H9 (cell line): ENCODE data around the gene PIBF1. TPM values are rescaled to one million over a fixed set of nuclear protein-coding genes. Genes with fewer than 3 reads are reported as not detected.

Experiments used
- DNase-seq: peaks from one replicate; pipeline ENCODE4 v3.0.0-alpha.2; 2017
- H2AFZ ChIP-seq: one replicate; pipeline ENCODE4 v1.6.1; 2013; ENCODE audit warnings: mild to moderate bottlenecking, low read length, control low read depth, moderate library complexity
- H2AK5ac ChIP-seq: 2 replicates; pipeline ENCODE4 v1.6.1; 2013; ENCODE audit warnings: low read length, control low read depth, mixed read lengths; ENCODE audit not compliant: insufficient read length
- H2BK120ac ChIP-seq: one replicate; pipeline ENCODE4 v1.6.1; 2013; ENCODE audit warnings: low read depth, mild to moderate bottlenecking, low read length, control low read depth, inconsistent platforms; ENCODE audit not compliant: poor library complexity, severe bottlenecking
- H2BK12ac ChIP-seq: 2 replicates; pipeline ENCODE4 v1.6.1; 2013; ENCODE audit warnings: low read length, control low read depth, mixed read lengths, low read depth; ENCODE audit not compliant: insufficient read length
- H2BK15ac ChIP-seq: 2 replicates; pipeline ENCODE4 v1.6.1; 2013; ENCODE audit warnings: low read depth, low read length, control low read depth
- H2BK20ac ChIP-seq: one replicate; pipeline ENCODE4 v1.6.1; 2013; ENCODE audit warnings: low read depth, mild to moderate bottlenecking, low read length, control low read depth, inconsistent platforms; ENCODE audit not compliant: poor library complexity, severe bottlenecking
- H2BK5ac ChIP-seq: 2 replicates; pipeline ENCODE4 v1.6.1; 2013; ENCODE audit warnings: low read length, control low read depth, mixed read lengths; ENCODE audit not compliant: insufficient read length
- H3K14ac ChIP-seq: 2 replicates; pipeline ENCODE4 v1.6.1; 2013; ENCODE audit warnings: low read length, control low read depth; ENCODE audit not compliant: insufficient read depth
- H3K18ac ChIP-seq: 2 replicates; pipeline ENCODE4 v1.6.1; 2013; ENCODE audit warnings: low read depth, mild to moderate bottlenecking, mixed read lengths, low read length, control low read depth; ENCODE audit not compliant: insufficient read length
- H3K23ac ChIP-seq: 2 replicates; pipeline ENCODE4 v1.6.1; 2013; ENCODE audit warnings: low read length, control low read depth, mixed read lengths, low read depth; ENCODE audit not compliant: insufficient read length
- H3K23me2 ChIP-seq: 2 replicates; pipeline ENCODE4 v1.6.1; 2013; ENCODE audit warnings: low read depth, mild to moderate bottlenecking, mixed read lengths, low read length, control low read depth; ENCODE audit not compliant: insufficient read length, poor library complexity, severe bottlenecking
- H3K27ac ChIP-seq: 2 replicates; pipeline ENCODE4 v1.5.1; 2013; ENCODE audit warnings: low read length, control low read depth, mixed read lengths, low read depth; ENCODE audit not compliant: insufficient read length
- H3K27me3 ChIP-seq: 2 replicates; pipeline ENCODE4 v1.6.1; 2013; ENCODE audit warnings: low read length, control low read depth, inconsistent platforms; ENCODE audit not compliant: insufficient read depth
- H3K4ac ChIP-seq: 2 replicates; pipeline ENCODE4 v1.6.1; 2013; ENCODE audit warnings: low read depth, mild to moderate bottlenecking, control low read depth, inconsistent platforms, low read length, moderate library complexity
- H3K4me1 ChIP-seq: 2 replicates; pipeline ENCODE4 v1.6.1; 2013; ENCODE audit warnings: low read length, control low read depth, inconsistent platforms; ENCODE audit not compliant: insufficient read depth
- H3K4me2 ChIP-seq: 2 replicates; pipeline ENCODE4 v1.6.1; 2013; ENCODE audit warnings: low read length, control low read depth, mixed read lengths; ENCODE audit not compliant: insufficient read length, insufficient read depth
- H3K56ac ChIP-seq: 2 replicates; pipeline ENCODE4 v1.6.1; 2013; ENCODE audit warnings: low read depth, mild to moderate bottlenecking, mixed read lengths, low read length, control low read depth; ENCODE audit not compliant: insufficient read length
- H3K79me1 ChIP-seq: 2 replicates; pipeline ENCODE4 v1.6.1; 2013; ENCODE audit warnings: low read depth, mild to moderate bottlenecking, moderate library complexity, low read length, control low read depth, inconsistent platforms; ENCODE audit not compliant: insufficient read depth, poor library complexity, severe bottlenecking
- H3K79me2 ChIP-seq: 2 replicates; pipeline ENCODE4 v1.6.1; 2013; ENCODE audit warnings: low read length, control low read depth, inconsistent platforms; ENCODE audit not compliant: insufficient read depth
- H3K9ac ChIP-seq: 2 replicates; pipeline ENCODE4 v1.6.1; 2013; ENCODE audit warnings: low read length, control low read depth, mixed read lengths; ENCODE audit not compliant: insufficient read length; ENCODE audit errors: extremely low read depth
- H3K9me3 ChIP-seq: one replicate; pipeline ENCODE4 v1.6.1; 2013; ENCODE audit warnings: low read depth, low read length, inconsistent platforms; ENCODE audit not compliant: control insufficient read depth
- H3T11ph ChIP-seq: one replicate; pipeline ENCODE4 v1.6.1; 2013; ENCODE audit warnings: mild to moderate bottlenecking, low read length, control low read depth, inconsistent platforms
- H4K20me1 ChIP-seq: one replicate; pipeline ENCODE4 v1.6.1; 2013; ENCODE audit not compliant: control insufficient read depth, insufficient read length, insufficient read depth
- H4K5ac ChIP-seq: 2 replicates; pipeline ENCODE4 v1.6.1; 2013; ENCODE audit warnings: low read depth, mild to moderate bottlenecking, mixed read lengths, low read length, control low read depth; ENCODE audit not compliant: insufficient read length
- H4K8ac ChIP-seq: replicated peaks from 2 replicates; pipeline ENCODE4 v1.6.1; 2013; ENCODE audit warnings: low read length, control low read depth, mixed read lengths, low read depth; ENCODE audit not compliant: insufficient read length
- H4K91ac ChIP-seq: 2 replicates; pipeline ENCODE4 v1.6.1; 2013; ENCODE audit warnings: low read depth, mild to moderate bottlenecking, moderate library complexity, mixed read lengths, low read length, control low read depth; ENCODE audit not compliant: insufficient read length
- H3K27ac Mint-ChIP-seq, 3 experiments: 2 replicates in 2 of 3; 3 replicates in 1 of 3; pipeline ENCODE4 v1.8.0; 2020 to 2021; ENCODE audit warnings: mixed read lengths in 3 of 3, mild to moderate bottlenecking in 1 of 3, moderate library complexity in 1 of 3
- H3K27me3 Mint-ChIP-seq: 2 replicates; pipeline ENCODE4 v1.8.0; 2021; ENCODE audit warnings: low read depth, mild to moderate bottlenecking, moderate library complexity, mixed read lengths
- H3K36me3 Mint-ChIP-seq, 3 experiments: 2 replicates in 2 of 3; 3 replicates in 1 of 3; pipeline ENCODE4 v1.8.0; 2020 to 2021; ENCODE audit warnings: low read depth in 3 of 3, mixed read lengths in 3 of 3; ENCODE audit not compliant: insufficient read depth in 1 of 3
- H3K4me1 Mint-ChIP-seq, 2 experiments: 2 replicates each; pipeline ENCODE4 v1.8.0; 2020; ENCODE audit warnings: mixed read lengths in 2 of 2
- H3K4me3 Mint-ChIP-seq, 2 experiments: 2 replicates in 1 of 2; 3 replicates in 1 of 2; pipeline ENCODE4 v1.8.0; 2020 to 2021; ENCODE audit warnings: mild to moderate bottlenecking in 2 of 2, mixed read lengths in 2 of 2, moderate library complexity in 1 of 2
- H3K9me3 Mint-ChIP-seq, 2 experiments: 2 replicates in 1 of 2; 3 replicates in 1 of 2; pipeline ENCODE4 v1.8.0; 2020; ENCODE audit warnings: mild to moderate bottlenecking in 2 of 2, mixed read lengths in 2 of 2, moderate library complexity in 1 of 2
- CTCF ChIP-seq: fragments of 200-600 bp; sonication (generic); conservative IDR thresholded peaks from 3 replicates; pipeline ENCODE4 v1.8.0; 2021; ENCODE audit warnings: antibody characterized with exemption, mild to moderate bottlenecking
- WGBS: extraction: QIAGEN DNeasy Blood & Tissue Kit; methylation state at CpG from one replicate; pipeline ENCODE4 v1.1.7; 2013; ENCODE audit warnings: missing lambda C conversion rate, low lambda C conversion rate, mixed read lengths; ENCODE audit not compliant: insufficient read length; ENCODE audit errors: extremely low coverage; 5-methylcytosine and 5-hydroxymethylcytosine counted together
- total RNA-seq: library from RNA; stranded (reverse); gene quantifications from 2 replicates; pipeline ENCODE4 v1.2.1, GENCODE V29; 2021

PIBF1 gene
- total RNA-seq, 1 experiment from 2014 or later = 12.7 TPM

- Histone ChIP-seq H3K27ac (no peak overlapping the region), H2AK5ac (no peak overlapping the region), H4K5ac (no peak overlapping the region), H2AFZ (no peak overlapping the region), H2BK5ac (no peak overlapping the region), H4K20me1 (no peaks in the 10 kb centered on the region), H4K8ac (no peak overlapping the region), H2BK120ac (no peak overlapping the region), H3K79me2 (no peaks in the 10 kb centered on the region), H3K23me2 (no peaks in the 10 kb centered on the region), H3K18ac (no peak overlapping the region), H3K56ac (no peak overlapping the region), H3K9me3 (no peaks in the 10 kb centered on the region), H3K14ac (no peak overlapping the region), H3T11ph (no peak overlapping the region), H2BK15ac (no peak overlapping the region), H2BK12ac (no peak overlapping the region), H3K4me1 (no peaks in the 10 kb centered on the region), H3K4me2 (no peak overlapping the region), H3K23ac (no peak overlapping the region), H4K91ac (no peak overlapping the region), H3K27me3 (no peaks in the 10 kb centered on the region), H3K79me1 (no peaks in the 10 kb centered on the region), H3K4ac (no peak overlapping the region), H2BK20ac (no peak overlapping the region), H3K9ac (no peak overlapping the region)
- DNase-seq = no peak
- TF ChIP-seq CTCF = no peak
- H3K4me1 Mint-ChIP-seq = no peaks in the 10 kb centered on the region
- peaks cover 2 to 11% (median 5%) of the 10 kb centered on the region in 3 experiments; a peak in 4 of 7 replicates for H3K36me3 Mint-ChIP-seq
- no peaks in the 10 kb centered on the region for H3K27me3 Mint-ChIP-seq
- H3K9me3 Mint-ChIP-seq = no peaks in the 10 kb centered on the region; a peak in 1 of 5 replicates
- H3K4me3 Mint-ChIP-seq = no peak overlapping the region
- WGBS = no CpG with 5 or more reads among the region's 9 CpGs
- H3K27ac Mint-ChIP-seq = no peak overlapping the region
These were observed 82.4 kb downstream of the PIBF1 start for GRCh38 chr13:72864142-72865011.
